ENCODE data around the gene STK16. TPM values are rescaled to one million over a fixed set of nuclear protein-coding genes. Genes with fewer than 3 reads are reported as not detected.

The STK16 gene
- total and polyA plus RNA-seq, 2 of the 13 experiments (the other 11 are each of a cell fraction or from before 2014, with no cell fraction given), result 28.0 to 50.9 TPM

GRCh38 chr2:219245148-219245898 lies at the start of gene STK16, which contains the start of gene GLB1L (continued):
- TF ChIP-seq HMGXB3 (CRISPR knock-in tag; IDR thresholded peaks at IDR 0.05; ENCODE audit: borderline replicate concordance) (peak; percentile 84; the same call in 1 of the 2 replicates), ZBTB46 (CRISPR knock-in tag; IDR thresholded peaks at IDR 0.05; ENCODE audit: borderline replicate concordance) (no peak), HOXA9 (CRISPR knock-in tag; IDR thresholded peaks at IDR 0.05; ENCODE audit: borderline replicate concordance) (no peak), ZHX1 (CRISPR knock-in tag; IDR thresholded peaks at IDR 0.05; ENCODE audit: low read depth) (no peak; the same call in 1 of the 2 replicates), ZNF589 (CRISPR knock-in tag; conservative IDR thresholded peaks at IDR 0.05) (no peak), SIX1 (CRISPR knock-in tag; IDR thresholded peaks at IDR 0.05; ENCODE audit: borderline replicate concordance) (no peak), ETV5 (CRISPR knock-in tag; IDR thresholded peaks at IDR 0.05; ENCODE audit: borderline replicate concordance) (peak; percentile 99), PREB (CRISPR knock-in tag; IDR thresholded peaks at IDR 0.05) (no peak), XBP1 (CRISPR knock-in tag; IDR thresholded peaks at IDR 0.05) (peak; percentile 83), RFXANK (CRISPR knock-in tag; IDR thresholded peaks at IDR 0.05) (peak; percentile 58; the same call in 1 of the 2 replicates), POLR2A (IDR thresholded peaks at IDR 0.05; ENCODE audit: insufficient read depth in 1 of 2, low read depth in 2 of 2, low read length in 2 of 2) (peak in 1 of 2 experiments; percentile 91; a peak in 2 of 4 replicates), BCL6 (CRISPR knock-in tag; IDR thresholded peaks at IDR 0.05) (peak; percentile 60), SMAD9 (CRISPR knock-in tag; IDR thresholded peaks at IDR 0.05) (0 out of 2 replicates have a peak, but pooled peaks have one; percentile 63), SAFB2 (CRISPR knock-in tag; IDR thresholded peaks at IDR 0.05; ENCODE audit: borderline replicate concordance, low read depth) (peak; percentile 87; the same call in 1 of the 2 replicates), YEATS2 (CRISPR knock-in tag; IDR thresholded peaks at IDR 0.05; ENCODE audit: borderline replicate concordance) (peak; percentile 96), ELF1 (CRISPR knock-in tag; IDR thresholded peaks at IDR 0.05) (peak; percentile 89), JDP2 (CRISPR knock-in tag; IDR thresholded peaks at IDR 0.05; ENCODE audit: borderline replicate concordance) (no peak; the same call in 1 of the 2 replicates), TBP (CRISPR knock-in tag; IDR thresholded peaks at IDR 0.05) (no peak)
